Renal cortical epithelial cell (primary cell): Measurements from ENCODE around the gene SMNDC1. TPM values are rescaled to one million over a fixed set of nuclear protein-coding genes. Genes with fewer than 3 reads are reported as not detected.
"Not testable (repeated sequence)": the region's sequence is repeated elsewhere in the genome, so short reads cannot be mapped to it uniquely, and the experiment has no call there.

Experiments
- DNase-seq: peaks from one replicate; pipeline ENCODE4 v3.0.0-alpha.2; 2011; ENCODE audit warnings: low read depth
- total RNA-seq: library from RNA; depleted of rRNA; stranded (reverse); fragments of >200 nt; gene quantifications from 2 replicates; pipeline ENCODE4 v1.2.3, GENCODE V29; 2014

The SMNDC1 gene
- total RNA-seq, 1 donor from 2014 or later = 19.8 TPM

- no peak for DNase-seq
Observed at GRCh38 chr10:110252151-110252550, 52.6 kb downstream of the SMNDC1 start.

- DNase-seq = not testable (repeated sequence)
Observed at GRCh38 chr10:110251392-110251791, 53.3 kb downstream of the SMNDC1 start.

DNA sequence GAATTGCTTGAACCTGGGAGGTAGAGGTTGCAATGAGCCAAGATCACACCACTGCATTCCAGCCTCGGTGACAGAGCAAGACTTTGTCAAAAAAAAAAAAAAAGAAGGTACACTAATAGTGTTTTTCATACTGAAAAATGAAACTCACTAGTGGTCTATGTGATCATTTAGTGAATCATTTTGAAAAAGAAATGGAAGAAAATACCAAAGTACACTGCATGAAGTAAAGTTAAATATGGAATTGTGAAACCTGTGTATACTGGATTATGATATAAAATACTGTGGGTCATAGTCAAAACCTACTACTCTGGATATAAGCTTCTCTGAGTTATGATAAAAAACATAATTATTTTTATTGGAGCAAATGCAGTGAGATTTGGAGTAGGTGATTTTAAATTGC is 55.2 kb downstream of the SMNDC1 start:
- DNase-seq = not testable (repeated sequence)

DNA sequence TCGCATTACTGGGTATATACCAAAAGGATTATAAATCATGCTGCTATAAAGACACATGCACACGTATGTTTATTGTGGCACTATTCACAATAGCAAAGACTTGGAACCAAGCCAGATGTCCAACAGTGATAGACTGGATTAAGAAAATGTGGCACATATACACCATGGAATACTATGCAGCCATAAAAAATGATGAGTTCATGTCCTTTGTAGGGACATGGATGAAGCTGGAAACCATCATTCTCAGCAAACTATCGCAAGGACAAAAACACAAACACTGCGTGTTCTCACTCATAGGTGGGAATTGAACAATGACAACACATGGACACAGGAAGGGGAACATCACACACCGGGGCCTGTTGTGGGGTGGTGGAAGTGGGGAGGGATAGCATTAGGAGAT is 56.9 kb downstream of the SMNDC1 start:
- not testable (repeated sequence) for DNase-seq

- no peak for DNase-seq
Observed at GRCh38 chr10:110244550-110244949, 60.2 kb downstream of the SMNDC1 start.

- DNase-seq = no peak
Observed at GRCh38 chr10:110242511-110242910, 62.2 kb downstream of the SMNDC1 start.

DNA sequence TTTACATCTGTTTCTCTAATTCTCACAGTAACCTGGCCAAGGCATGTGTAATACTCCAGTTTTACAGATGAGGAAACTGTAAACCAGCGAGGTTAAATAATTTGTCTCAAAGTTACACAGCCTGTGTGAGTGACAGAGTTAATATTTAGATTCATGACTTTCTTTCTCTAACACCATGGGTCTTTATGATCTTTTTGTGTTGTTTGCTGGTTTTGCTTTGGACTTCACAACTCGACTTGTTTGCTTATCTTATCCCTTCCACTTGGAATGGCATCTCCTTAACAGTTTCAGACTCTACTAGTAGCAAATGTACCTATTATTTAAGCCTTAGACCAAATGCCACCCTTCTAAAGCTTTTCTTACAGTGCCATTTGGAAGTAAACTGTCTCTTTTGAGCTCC is 62.9 kb downstream of the SMNDC1 start:
- no peak for DNase-seq

GRCh38 chr10:110241407-110241806 is 63.3 kb downstream of the SMNDC1 start:
- no peak for DNase-seq

Other genes starting within 250 kb of the SMNDC1 start
- gene MXI1, start 97.3 kb downstream of the SMNDC1 start, total RNA-seq = 18.4 and 37.2 TPM in 2 replicates
- gene DUSP5, start 193.0 kb upstream of the SMNDC1 start, total RNA-seq = 8.2 and 62.2 TPM in 2 replicates